Esophagus muscularis mucosa (tissue), 4 donors: ENCODE data around the gene TEX101.

Source experiments
- CTCF ChIP-seq, 3 experiments: fragments of 200-600 bp in 2 of 3; fragments of 450-650 bp in 1 of 3; sonication (generic) in 2 of 3; IDR thresholded peaks; one replicate each; pipeline ENCODE4 v1.5.1; 2017 to 2019; ENCODE audit warnings: antibody characterized with exemption in 3 of 3, mild to moderate bottlenecking in 2 of 3, moderate library complexity in 1 of 3
- EP300 ChIP-seq: sonication (generic); formaldehyde crosslinking; IDR thresholded peaks from one replicate; pipeline ENCODE4 v1.6.1; 2017; ENCODE audit warnings: antibody characterized with exemption
- POLR2A ChIP-seq: fragments of 450-650 bp; IDR thresholded peaks from one replicate; pipeline ENCODE4 v1.6.1; 2017; ENCODE audit warnings: antibody characterized with exemption, moderate library complexity, mild to moderate bottlenecking, low read depth

DNA sequence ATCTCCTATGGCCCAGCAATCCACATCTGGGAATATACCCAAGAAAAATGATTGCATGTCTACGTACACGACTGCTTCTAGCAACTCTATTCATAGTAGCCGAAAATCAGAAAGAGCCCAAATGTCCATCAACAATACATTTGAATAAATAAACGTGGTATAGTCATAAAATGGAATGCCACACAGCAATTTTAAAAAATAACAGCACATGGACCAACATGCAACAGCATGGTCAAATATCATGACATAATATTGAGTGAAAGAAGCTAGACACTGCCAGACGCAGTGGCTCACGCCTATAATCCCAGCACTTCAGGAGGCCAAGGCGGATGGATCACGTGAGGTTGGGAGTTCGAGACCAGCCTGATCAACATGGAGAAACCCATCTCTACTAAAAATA lies 16.3 kb downstream of the TEX101 start:
- TF ChIP-seq CTCF (IDR thresholded peaks at IDR 0.05) (no peak), POLR2A (no peak), EP300 (no peak)
